GM12872 (cell line): ENCODE data around the gene SH3GL3.

Source experiments
- CTCF ChIP-seq: IDR thresholded peaks from 3 replicates; pipeline ENCODE4 v1.5.1; 2011; ENCODE audit warnings: low read depth, mild to moderate bottlenecking, low read length, moderate library complexity; ENCODE audit not compliant: insufficient read depth

Gene SH3GL3

GRCh38 chr15:83462953-83463433 is 15.9 kb downstream of the SH3GL3 start:
- TF ChIP-seq CTCF = no peak

GRCh38 chr15:83470887-83471286 is 23.7 kb downstream of the SH3GL3 start:
- TF ChIP-seq CTCF = no peak

- no peak for TF ChIP-seq CTCF
Measured at GRCh38 chr15:83471307-83471866, 24.2 kb downstream of the SH3GL3 start.

GRCh38 chr15:83472151-83472550 is 25.0 kb downstream of the SH3GL3 start:
- TF ChIP-seq CTCF = no peak

- TF ChIP-seq CTCF = no peak
Measured at GRCh38 chr15:83472797-83473196, 25.7 kb downstream of the SH3GL3 start.

GRCh38 chr15:83474578-83474977 is 27.4 kb downstream of the SH3GL3 start:
- no peak for TF ChIP-seq CTCF

GRCh38 chr15:83475551-83475950 is 28.4 kb downstream of the SH3GL3 start:
- no peak for TF ChIP-seq CTCF
